Sigmoid colon (tissue), 7 donors: ENCODE measurements around the gene CD180. TPM values are rescaled to one million over a fixed set of nuclear protein-coding genes. Genes with fewer than 3 reads are reported as not detected.

Experiments
- DNase-seq: peaks from one replicate; pipeline ENCODE4 v3.0.0-alpha.2; 2019
- H3K27ac ChIP-seq, 4 donors: fragments of 200-600 bp; sonication (generic); one replicate each; pipeline ENCODE4 v1.5.1; 2016 to 2019; ENCODE audit warnings: mild to moderate bottlenecking in 1 of 4
- H3K27me3 ChIP-seq, 3 donors: fragments of 200-600 bp; sonication (generic); one replicate each; pipeline ENCODE4 v1.5.1; 2019; ENCODE audit warnings: mild to moderate bottlenecking in 1 of 3
- H3K36me3 ChIP-seq, 4 donors: fragments of 200-600 bp; sonication (generic); one replicate each; pipeline ENCODE4 v1.5.1; 2016 to 2019
- H3K4me1 ChIP-seq, 4 donors: fragments of 200-600 bp; sonication (generic); one replicate each; pipeline ENCODE4 v1.5.1; 2017 to 2019
- H3K4me3 ChIP-seq, 4 donors: fragments of 200-600 bp; sonication (generic); one replicate each; pipeline ENCODE4 v1.5.1; 2017 to 2019; ENCODE audit warnings: mild to moderate bottlenecking in 2 of 4, moderate library complexity in 1 of 4
- H3K9me3 ChIP-seq, 4 donors: fragments of 200-600 bp in 3 of 4; sonication (generic) in 3 of 4; one replicate each; pipeline versions ENCODE4 v1.5.1 to v1.6.1; 2013 to 2019
- CTCF ChIP-seq, 4 experiments: fragments of 450-650 bp in 3 of 4; fragments of 200-600 bp in 1 of 4; IDR thresholded peaks; one replicate each; pipeline ENCODE4 v1.5.1; 2016 to 2019; ENCODE audit warnings: antibody characterized with exemption in 4 of 4, mild to moderate bottlenecking in 3 of 4, moderate library complexity in 2 of 4
- EP300 ChIP-seq, 4 donors: sonication (generic); formaldehyde crosslinking; IDR thresholded peaks; one replicate each; pipeline ENCODE4 v1.6.1; 2017; ENCODE audit warnings: antibody characterized with exemption in 4 of 4
- POLR2A ChIP-seq, 2 donors: fragments of 450-650 bp; IDR thresholded peaks; one replicate each; pipeline ENCODE4 v1.6.1; 2016; ENCODE audit warnings: antibody characterized with exemption in 2 of 2, mild to moderate bottlenecking in 2 of 2, moderate library complexity in 2 of 2
- POLR2AphosphoS5 ChIP-seq, 4 donors: sonication (generic); formaldehyde crosslinking; IDR thresholded peaks; one replicate each; pipeline ENCODE4 v1.6.1; 2017; ENCODE audit warnings: antibody characterized with exemption in 4 of 4
- WGBS, 2 donors: extraction: QIAGEN DNeasy Blood & Tissue Kit; methylation state at CpG; one replicate each; pipeline ENCODE4 v1.1.7; 2013; 5-methylcytosine and 5-hydroxymethylcytosine counted together
- intact Hi-C: fragments of 100-400 bp; cut with DNase I; formaldehyde crosslinking; loops from one replicate; pipeline ENCODE4 v1.15.1; 2023
- polyA plus RNA-seq, 3 donors: library from polyadenylated mRNA; stranded (reverse); fragments of 200-250 nt; gene quantifications; one replicate each; pipeline ENCODE4 v1.2.3, GENCODE V29; 2013
- total RNA-seq, 4 donors: library from RNA; depleted of rRNA; stranded (reverse); fragments of >200 nt; gene quantifications; one replicate each; pipeline ENCODE4 v1.1.0, GENCODE V29; 2016
- donor health status: healthy with polysubstance abuse.
- donor health status: Bipolar disorder and iron deficiency.
- donor health status: healthy.

The CD180 gene
- total and polyA plus RNA-seq, 7 donors, result 0.55 to 3.5 (median 0.99) TPM

GRCh38 chr5:67214707-67215447, 18.3 kb upstream of the CD180 start:
- H3K4me3 ChIP-seq, result no peak overlapping the region
- no peak overlapping the region for H3K27ac ChIP-seq
- no peaks in the 10 kb centered on the region for H3K36me3 ChIP-seq
- no peaks in the 10 kb centered on the region for H3K27me3 ChIP-seq
- 32 to 74% methylated on average over 12 of the region's 12 CpGs for WGBS, 2 donors
- intact Hi-C loops, result no loop called here
- TF ChIP-seq EP300 (IDR thresholded peaks at IDR 0.05), result no peak
- TF ChIP-seq POLR2AphosphoS5 (IDR thresholded peaks at IDR 0.05), result no peak
- no peak for TF ChIP-seq POLR2A (IDR thresholded peaks at IDR 0.05)
- no peak for TF ChIP-seq CTCF (IDR thresholded peaks at IDR 0.05)
- peak; percentile 46 for DNase-seq
- H3K9me3 ChIP-seq, result no peaks in the 10 kb centered on the region
- peaks cover 0 to 11% (median 3%) of the 10 kb centered on the region in 4 donors for H3K4me1 ChIP-seq

- Histone ChIP-seq H3K4me1 (peaks cover 0 to 11% (median 6%) of the 10 kb centered on the region in 4 donors), H3K4me3 (no peak overlapping the region), H3K27ac (no peak overlapping the region), H3K27me3 (no peaks in the 10 kb centered on the region), H3K36me3 (no peaks in the 10 kb centered on the region), H3K9me3 (no peaks in the 10 kb centered on the region)
- intact Hi-C loops, result no loop called here
- 94 to 95% methylated on average over 6 of the region's 6 CpGs for WGBS, 2 donors
- no peak for DNase-seq
- TF ChIP-seq CTCF (IDR thresholded peaks at IDR 0.05), result no peak
- no peak for TF ChIP-seq EP300 (IDR thresholded peaks at IDR 0.05)
- TF ChIP-seq POLR2AphosphoS5 (IDR thresholded peaks at IDR 0.05), result no peak
- TF ChIP-seq POLR2A (IDR thresholded peaks at IDR 0.05), result no peak
These were observed 17.4 kb upstream of the CD180 start for GRCh38 chr5:67214036-67214435.

GRCh38 chr5:67211926-67212325, 15.3 kb upstream of the CD180 start:
- WGBS, 2 donors, result 89 to 96% methylated on average over 2 of the region's 2 CpGs
- TF ChIP-seq EP300 (IDR thresholded peaks at IDR 0.05) (no peak), POLR2A (IDR thresholded peaks at IDR 0.05) (no peak), CTCF (IDR thresholded peaks at IDR 0.05) (no peak), POLR2AphosphoS5 (IDR thresholded peaks at IDR 0.05) (no peak)
- intact Hi-C loops, result no loop called here
- Histone ChIP-seq H3K4me1 (peaks cover 0 to 11% (median 8%) of the 10 kb centered on the region in 4 donors), H3K9me3 (no peaks in the 10 kb centered on the region), H3K27me3 (no peaks in the 10 kb centered on the region), H3K36me3 (no peaks in the 10 kb centered on the region), H3K4me3 (no peak overlapping the region), H3K27ac (no peak overlapping the region)
- DNase-seq, result peak; percentile 11

- peak; percentile 78 for DNase-seq
- no peaks in the 10 kb centered on the region for H3K36me3 ChIP-seq
- intact Hi-C loops, result loop anchor here (1.0 to 5.0 kb wide), 4 partner anchors 43 to 902 kb away; no protein-coding TSS in a partner anchor
- peaks cover 0 to 8% (median 3%) of the 10 kb centered on the region in 4 donors for H3K4me1 ChIP-seq
- no peaks in the 10 kb centered on the region for H3K9me3 ChIP-seq
- WGBS, 2 donors, result 24 to 28% methylated on average over 11 of the region's 11 CpGs
- TF ChIP-seq CTCF (IDR thresholded peaks at IDR 0.05) (peak; percentile 74 to 76 (median 75)), EP300 (IDR thresholded peaks at IDR 0.05) (no peak)
- no peak overlapping the region for H3K4me3 ChIP-seq
- H3K27me3 ChIP-seq, result no peaks in the 10 kb centered on the region
- H3K27ac ChIP-seq, result no peak overlapping the region
These were observed 12.7 kb upstream of the CD180 start for GRCh38 chr5:67209141-67209771.
